SHP77 treated with DMSO at 0.1 percent for 48 hours (cell line): ENCODE data around the gene AUNIP.

Experiments
- DNase-seq: peaks from one replicate; lab custom pipeline; 2025; lab: John Stamatoyannopoulos, UW

AUNIP gene

GRCh38 chr1:25858906-25859789, at the start of gene AUNIP:
Gene AUNIP (minus strand): TSS chr1:25859457. CDS start chr1:25859357, 100 bp downstream.
- DNase-seq: peak; percentile 43

GRCh38 chr1:25909040-25909439, 49.8 kb upstream of the AUNIP start:
- no peak for DNase-seq

- DNase-seq: no peak
Observed at GRCh38 chr1:25908161-25908560, 48.9 kb upstream of the AUNIP start.

GRCh38 chr1:25907601-25908000, 48.3 kb upstream of the AUNIP start:
- no peak for DNase-seq

GRCh38 chr1:25906644-25907300, 47.5 kb upstream of the AUNIP start:
- DNase-seq: peak; percentile 36

GRCh38 chr1:25905680-25906643, 46.7 kb upstream of the AUNIP start, which contains the start of gene STMN1:
Gene STMN1 (minus strand): TSS chr1:25906419. CDS start chr1:25904676, 1,743 bp downstream.
- peak; percentile 73 for DNase-seq

GRCh38 chr1:25904943-25905679, 45.9 kb upstream of the AUNIP start:
- peak; percentile 57 for DNase-seq

- DNase-seq: no peak
Observed at GRCh38 chr1:25903986-25904385, 44.7 kb upstream of the AUNIP start.

- DNase-seq: no peak
Observed at GRCh38 chr1:25902462-25902861, 43.2 kb upstream of the AUNIP start.

GRCh38 chr1:25900219-25900618, 41.0 kb upstream of the AUNIP start:
- DNase-seq: no peak

- no peak for DNase-seq
Observed at GRCh38 chr1:25899792-25900191, 40.5 kb upstream of the AUNIP start.

- DNase-seq: no peak
Observed at GRCh38 chr1:25898223-25899015, 39.2 kb upstream of the AUNIP start.

GRCh38 chr1:25897754-25898153, 38.5 kb upstream of the AUNIP start:
- DNase-seq: no peak

GRCh38 chr1:25896266-25896665, 37.0 kb upstream of the AUNIP start:
- no peak for DNase-seq

GRCh38 chr1:25895365-25895990, 36.2 kb upstream of the AUNIP start:
- DNase-seq: peak; percentile 57

- DNase-seq: no peak
Observed at GRCh38 chr1:25893116-25893515, 33.9 kb upstream of the AUNIP start.

- DNase-seq: no peak
Observed at GRCh38 chr1:25891606-25892005, 32.3 kb upstream of the AUNIP start.

GRCh38 chr1:25890239-25891034, 31.2 kb upstream of the AUNIP start:
- no peak for DNase-seq

- DNase-seq: peak; percentile 49
Observed at GRCh38 chr1:25889470-25889869, 30.2 kb upstream of the AUNIP start.
